Fibroblast of lung (primary cell): ENCODE data around the gene FOXJ1. TPM values are rescaled to one million over a fixed set of nuclear protein-coding genes. Genes with fewer than 3 reads are reported as not detected.

Source experiments
- DNase-seq, 2 donors: peaks; one replicate each; pipeline versions ENCODE4 v3.0.0 to v3.0.0-alpha.2; 2010; ENCODE audit warnings: low read depth in 2 of 2
- H2AFZ ChIP-seq: 2 replicates; pipeline ENCODE4 v1.5.1; 2012; ENCODE audit warnings: low read length, control low read depth, inconsistent platforms
- H3K27ac ChIP-seq: 2 replicates; pipeline ENCODE4 v1.5.1; 2011; ENCODE audit warnings: low read length, control low read depth; ENCODE audit not compliant: insufficient read depth
- H3K27me3 ChIP-seq: 2 replicates; pipeline ENCODE4 v1.5.1; 2011; ENCODE audit warnings: mild to moderate bottlenecking, low read length; ENCODE audit not compliant: control insufficient read depth, insufficient read depth
- H3K36me3 ChIP-seq: 2 replicates; pipeline ENCODE4 v1.5.1; 2011; ENCODE audit warnings: low read length; ENCODE audit not compliant: control insufficient read depth, insufficient read depth
- H3K4me1 ChIP-seq: 2 replicates; pipeline ENCODE4 v1.5.1; 2011; ENCODE audit warnings: low read length; ENCODE audit not compliant: control insufficient read depth, insufficient read depth; ENCODE audit errors: extremely low read depth
- H3K4me2 ChIP-seq: 2 replicates; pipeline ENCODE4 v1.5.1; 2011; ENCODE audit warnings: low read length, control low read depth; ENCODE audit not compliant: insufficient read depth; ENCODE audit errors: extremely low read depth
- H3K4me3 ChIP-seq, 4 experiments: fragments of 200-600 bp in 1 of 4; sonication (generic) in 1 of 4; replicated peaks in 1 of 4; 2 replicates each; pipeline ENCODE4 v1.5.1; 2011 to 2016; ENCODE audit warnings: low read length in 4 of 4, low read depth in 3 of 4, mild to moderate bottlenecking in 3 of 4, control low read depth in 2 of 4, inconsistent platforms in 1 of 4, mixed read lengths in 1 of 4; ENCODE audit not compliant: insufficient read depth in 1 of 4; ENCODE audit errors: control extremely low read depth in 1 of 4
- H3K79me2 ChIP-seq: 2 replicates; pipeline ENCODE4 v1.5.1; 2012; ENCODE audit warnings: mild to moderate bottlenecking, low read length, inconsistent platforms; ENCODE audit not compliant: control insufficient read depth, insufficient read depth
- H3K9ac ChIP-seq: 2 replicates; pipeline ENCODE4 v1.5.1; 2011; ENCODE audit warnings: mild to moderate bottlenecking, low read length, control low read depth; ENCODE audit not compliant: insufficient read depth
- H3K9me3 ChIP-seq: 2 replicates; pipeline ENCODE4 v1.5.1; 2012; ENCODE audit warnings: low read depth, low read length; ENCODE audit not compliant: control insufficient read depth, insufficient read depth
- H4K20me1 ChIP-seq: 2 replicates; pipeline ENCODE4 v1.5.1; 2011; ENCODE audit warnings: low read length; ENCODE audit not compliant: control insufficient read depth, insufficient read depth; ENCODE audit errors: extremely low read depth
- CTCF ChIP-seq, 2 donors: IDR thresholded peaks in 1 of 2; conservative IDR thresholded peaks in 1 of 2; 1 replicate in 1 of 2; 2 replicates in 1 of 2; pipeline ENCODE4 v1.5.1; 2011 to 2012; ENCODE audit warnings: low read length in 2 of 2, control low read depth in 1 of 2, inconsistent platforms in 1 of 2, low read depth in 1 of 2, mild to moderate bottlenecking in 1 of 2
- EZH2 ChIP-seq: IDR thresholded peaks from 2 replicates; pipeline ENCODE4 v1.5.1; 2012; ENCODE audit warnings: low read length, control low read depth, mild to moderate bottlenecking; ENCODE audit errors: missing control alignments
- polyA plus RNA-seq, 2 donors: library from polyadenylated mRNA; depleted of rRNA in 1 of 2; stranded (reverse) in 1 of 2; unstranded in 1 of 2; fragments of >200 nt; gene quantifications; 2 replicates each; pipeline ENCODE4 v1.2.1, GENCODE V29; 2011 to 2012; ENCODE audit warnings: missing spikeins in 1 of 2
- total RNA-seq: library from RNA; depleted of rRNA; stranded (reverse); fragments of >200 nt; gene quantifications from 2 replicates; pipeline ENCODE4 v1.2.1, GENCODE V29; 2014

The FOXJ1 gene
- total and polyA plus RNA-seq, 2 donors (not counting 1 experiment from before 2014, with no cell fraction given), result not detected

GRCh38 chr17:76122431-76123190, 18.4 kb downstream of the FOXJ1 start:
- H3K9ac ChIP-seq, result no peak overlapping the region
- no peaks in the 10 kb centered on the region for H3K36me3 ChIP-seq
- H2AFZ ChIP-seq, result no peak overlapping the region
- TF ChIP-seq EZH2 (no peak), CTCF (conservative IDR thresholded peaks at IDR 0.05 in 1 of 2, IDR thresholded peaks at IDR 0.05 in 1 of 2; ENCODE audit: low read depth in 1 of 2, low read length in 2 of 2) (no peak)
- no peak overlapping the region for H3K4me3 ChIP-seq
- H3K79me2 ChIP-seq, result no peaks in the 10 kb centered on the region
- peaks cover 5% of the 10 kb centered on the region for H3K27me3 ChIP-seq
- no peaks in the 10 kb centered on the region for H3K4me1 ChIP-seq
- H4K20me1 ChIP-seq, result no peaks in the 10 kb centered on the region
- no peak overlapping the region for H3K4me2 ChIP-seq
- no peak overlapping the region for H3K27ac ChIP-seq
- no peak for DNase-seq
- H3K9me3 ChIP-seq, result no peaks in the 10 kb centered on the region

GRCh38 chr17:76121932-76122430, 19.1 kb downstream of the FOXJ1 start:
- peak overlapping the region; percentile 59 for H2AFZ ChIP-seq
- no peaks in the 10 kb centered on the region for H3K4me1 ChIP-seq
- peak in 1 of 2 donors; percentile 39 for DNase-seq
- no peaks in the 10 kb centered on the region for H3K79me2 ChIP-seq
- no peaks in the 10 kb centered on the region for H3K9me3 ChIP-seq
- H3K27me3 ChIP-seq, result peaks cover 5% of the 10 kb centered on the region
- H3K9ac ChIP-seq, result no peak overlapping the region
- H4K20me1 ChIP-seq, result no peaks in the 10 kb centered on the region
- H3K36me3 ChIP-seq, result no peaks in the 10 kb centered on the region
- peak overlapping the region in 1 of 4 experiments; percentile 14 for H3K4me3 ChIP-seq
- H3K27ac ChIP-seq, result no peak overlapping the region
- no peak for TF ChIP-seq EZH2
- peak overlapping the region; percentile 25 for H3K4me2 ChIP-seq

DNA sequence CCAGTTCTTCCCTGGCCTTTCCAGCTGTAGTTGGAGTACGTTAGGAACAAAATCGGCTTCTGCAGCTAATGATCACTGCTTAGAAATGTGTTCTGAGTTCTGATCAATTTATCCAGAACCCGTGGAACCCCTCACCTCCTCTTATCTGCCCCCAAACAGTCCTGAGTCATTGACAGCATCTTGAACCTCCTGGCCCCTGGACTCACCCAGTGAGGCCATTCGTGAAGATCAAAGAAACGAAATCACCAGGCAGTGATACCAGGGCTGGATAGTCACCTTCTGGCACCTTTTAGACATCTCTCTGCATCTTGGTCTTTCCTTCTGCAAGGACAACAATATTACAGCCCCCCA, 20.4 kb downstream of the FOXJ1 start:
- TF ChIP-seq EZH2 (no peak), CTCF (conservative IDR thresholded peaks at IDR 0.05 in 1 of 2, IDR thresholded peaks at IDR 0.05 in 1 of 2; ENCODE audit: low read depth in 1 of 2, low read length in 2 of 2) (no peak)
- H3K9ac ChIP-seq, result no peak overlapping the region

More for the DNA sequence above, 20.4 kb downstream of the FOXJ1 start:
- DNase-seq, result no peak
- H4K20me1 ChIP-seq, result no peaks in the 10 kb centered on the region
- H3K36me3 ChIP-seq, result no peaks in the 10 kb centered on the region
- H3K4me1 ChIP-seq, result no peaks in the 10 kb centered on the region
- H2AFZ ChIP-seq, result no peak overlapping the region
- no peak overlapping the region for H3K4me3 ChIP-seq
- peaks cover 5% of the 10 kb centered on the region for H3K27me3 ChIP-seq
- H3K27ac ChIP-seq, result no peak overlapping the region
- no peaks in the 10 kb centered on the region for H3K9me3 ChIP-seq
- H3K4me2 ChIP-seq, result no peak overlapping the region
- no peaks in the 10 kb centered on the region for H3K79me2 ChIP-seq
